SK-N-SH (cell line): Measurements from ENCODE around the gene STT3B. TPM values are rescaled to one million over a fixed set of nuclear protein-coding genes. Genes with fewer than 3 reads are reported as not detected.

ENCODE experiments used
- CTCF ChIA-PET: fragments of 300-600, 350-600 bp; formaldehyde crosslinking; extraction: SDS; loops from one replicate; lab custom pipeline; 2021; lab: Yijun Ruan, JAX
- POLR2A ChIA-PET: fragments of 350-600 bp; sonication (Branson Sonifier 250); formaldehyde crosslinking; extraction: SDS; loops from one replicate; lab custom pipeline; 2020; ENCODE audit warnings: antibody characterized with exemption, inconsistent platforms; lab: Yijun Ruan, JAX
- DNase-seq: peaks from one replicate; pipeline ENCODE4 v3.0.0; 2012
- H2AFZ ChIP-seq: fragments of 200-600 bp; sonication (generic); 2 replicates; pipeline ENCODE4 v1.8.1; 2016; ENCODE audit warnings: antibody characterized with exemption, mild to moderate bottlenecking, low read depth
- H3F3A ChIP-seq: fragments of 200-600 bp; sonication (generic); replicated peaks from 2 replicates; pipeline ENCODE3; 2016; ENCODE audit warnings: antibody characterized with exemption, mild to moderate bottlenecking; ENCODE audit not compliant: insufficient read depth
- H3K27ac ChIP-seq, 2 experiments: fragments of 200-500 bp in 1 of 2; fragments of 200-600 bp in 1 of 2; sonication (Bioruptor generic) in 1 of 2; sonication (generic), shearing (Covaris generic) in 1 of 2; 2 replicates each; pipeline versions ENCODE4 v1.5.1 to v1.6.1; 2014 to 2016; ENCODE audit warnings: low read depth in 2 of 2, inconsistent platforms in 1 of 2, low read length in 1 of 2, mild to moderate bottlenecking in 1 of 2, mixed read lengths in 1 of 2
- H3K27me3 ChIP-seq: fragments of 200-600 bp; sonication (generic), shearing (Covaris generic); 2 replicates; pipeline ENCODE4 v1.6.1; 2016; ENCODE audit warnings: mixed run types; ENCODE audit not compliant: insufficient read depth
- H3K36me3 ChIP-seq, 2 experiments: fragments of 200-500 bp in 1 of 2; fragments of 200-600 bp in 1 of 2; sonication (Bioruptor generic) in 1 of 2; sonication (generic) in 1 of 2; replicated peaks in 1 of 2; 2 replicates each; pipeline versions ENCODE3 to v1.5.1; 2014 to 2016; ENCODE audit warnings: low read length in 1 of 2, mild to moderate bottlenecking in 1 of 2; ENCODE audit not compliant: insufficient read depth in 2 of 2, control insufficient read depth in 1 of 2
- H3K4me1 ChIP-seq, 2 experiments: fragments of 200-500 bp in 1 of 2; fragments of 200-600 bp in 1 of 2; sonication (Bioruptor generic) in 1 of 2; sonication (generic), shearing (Covaris generic) in 1 of 2; 2 replicates each; pipeline versions ENCODE4 v1.5.1 to v1.6.1; 2014 to 2016; ENCODE audit warnings: low read depth in 1 of 2, low read length in 1 of 2, mixed run types in 1 of 2; ENCODE audit not compliant: insufficient read depth in 2 of 2, control insufficient read depth in 1 of 2
- H3K4me2 ChIP-seq: fragments of 200-600 bp; sonication (generic), shearing (Covaris generic); 2 replicates; pipeline ENCODE4 v1.6.1; 2017; ENCODE audit warnings: mixed run types
- H3K4me3 ChIP-seq, 2 experiments: fragments of 200-500 bp in 1 of 2; fragments of 200-600 bp in 1 of 2; sonication (Bioruptor generic) in 1 of 2; sonication (generic), shearing (Covaris generic) in 1 of 2; 2 replicates each; pipeline versions ENCODE4 v1.5.1 to v1.8.1; 2014 to 2016; ENCODE audit warnings: low read depth in 2 of 2, inconsistent platforms in 1 of 2, low read length in 1 of 2, mild to moderate bottlenecking in 1 of 2, mixed read lengths in 1 of 2, moderate library complexity in 1 of 2
- H3K79me2 ChIP-seq: fragments of 200-600 bp; sonication (generic); 2 replicates; pipeline ENCODE4 v1.8.1; 2017; ENCODE audit warnings: mild to moderate bottlenecking; ENCODE audit not compliant: insufficient read depth
- H3K9ac ChIP-seq: fragments of 200-600 bp; sonication (generic); 2 replicates; pipeline ENCODE4 v1.6.1; 2017; ENCODE audit warnings: mixed run types
- H3K9me2 ChIP-seq: fragments of 200-600 bp; sonication (generic); 2 replicates; pipeline ENCODE4 v1.6.1; 2017; ENCODE audit warnings: mixed run types
- H3K9me3 ChIP-seq: fragments of 200-600 bp; sonication (generic); 2 replicates; pipeline ENCODE4 v1.6.1; 2017; ENCODE audit warnings: mixed run types, mild to moderate bottlenecking, moderate library complexity
- H4K20me1 ChIP-seq: fragments of 200-600 bp; sonication (generic); 2 replicates; pipeline ENCODE4 v1.6.1; 2017; ENCODE audit warnings: mild to moderate bottlenecking, mixed run types; ENCODE audit not compliant: insufficient read depth
- CTCF ChIP-seq: fragments of 200-600 bp; sonication (generic); IDR thresholded peaks from 2 replicates; pipeline ENCODE4 v1.6.1; 2017; ENCODE audit warnings: antibody characterized with exemption, mild to moderate bottlenecking, moderate library complexity
- EZH2phosphoT487 ChIP-seq: fragments of 200-600 bp; sonication (generic); IDR thresholded peaks from 2 replicates; pipeline ENCODE4 v1.6.1; 2017; ENCODE audit warnings: low read depth, mixed run types, mild to moderate bottlenecking, antibody characterized with exemption, moderate library complexity, borderline replicate concordance
- FOSL2 ChIP-seq: IDR thresholded peaks from 2 replicates; pipeline ENCODE4 v1.4.0; 2012; ENCODE audit warnings: low read depth, mild to moderate bottlenecking, moderate library complexity, borderline replicate concordance
- FOXJ3 ChIP-seq: sonication (generic); formaldehyde crosslinking; IDR thresholded peaks from 2 replicates; pipeline ENCODE4 v1.5.1; 2020; ENCODE audit warnings: mild to moderate bottlenecking, missing genetic modification reagents
- FOXM1 ChIP-seq: IDR thresholded peaks from 2 replicates; pipeline ENCODE4 v1.4.0; 2012; ENCODE audit warnings: low read depth, mild to moderate bottlenecking
- IRF3 ChIP-seq: fragments of 150-350 bp; IDR thresholded peaks from 2 replicates; pipeline ENCODE4 v1.6.1; 2016; ENCODE audit warnings: mild to moderate bottlenecking, low read depth, low read length
- JUND ChIP-seq: IDR thresholded peaks from 2 replicates; pipeline ENCODE4 v1.4.0; 2012
- MEF2A ChIP-seq: IDR thresholded peaks from 2 replicates; pipeline ENCODE4 v1.4.0; 2012; ENCODE audit warnings: low read depth, borderline replicate concordance
- NFIC ChIP-seq: IDR thresholded peaks from 2 replicates; pipeline ENCODE4 v1.4.0; 2012; ENCODE audit warnings: borderline replicate concordance
- RAD21 ChIP-seq: IDR thresholded peaks from 2 replicates; pipeline ENCODE4 v1.6.1; 2012; ENCODE audit warnings: mild to moderate bottlenecking, low read length
- RFX5 ChIP-seq: IDR thresholded peaks from 2 replicates; pipeline ENCODE4 v1.6.1; 2012; ENCODE audit warnings: mild to moderate bottlenecking, improper control_type of control experiment, low read length
- TCF12 ChIP-seq: IDR thresholded peaks from 2 replicates; pipeline ENCODE4 v1.4.0; 2012
- TEAD4 ChIP-seq: IDR thresholded peaks from 2 replicates; pipeline ENCODE4 v1.4.0; 2012; ENCODE audit warnings: mild to moderate bottlenecking, borderline replicate concordance; ENCODE audit not compliant: insufficient read depth
- USF1 ChIP-seq: IDR thresholded peaks from 2 replicates; pipeline ENCODE4 v1.4.0; 2012; ENCODE audit warnings: low read depth, borderline replicate concordance
- USF2 ChIP-seq: fragments of 150-350 bp; IDR thresholded peaks from 2 replicates; pipeline ENCODE4 v1.6.1; 2017; ENCODE audit warnings: antibody characterized with exemption, low read length, low read depth, borderline replicate concordance
- WGBS: methylation state at CpG from one replicate; pipeline ENCODE4 v1.1.6; 2017; ENCODE audit warnings: low lambda C conversion rate; 5-methylcytosine and 5-hydroxymethylcytosine counted together
- polyA plus RNA-seq, 3 experiments: library from polyadenylated mRNA; depleted of rRNA; stranded (reverse); fragments of >200 nt; gene quantifications; 2 replicates each; pipeline ENCODE4 v1.2.3, GENCODE V29; 2012

STT3B gene
- polyA plus RNA-seq, 1 of the 3 experiments (the other 2 are of a cell fraction), result 27.9 TPM

GRCh38 chr3:31592764-31593163 lies 60.0 kb downstream of the STT3B start:
- Histone ChIP-seq H3K27ac (no peak overlapping the region), H3F3A (no peaks in the 10 kb centered on the region), H3K36me3 (peaks cover 13 to 54% of the 10 kb centered on the region in 2 experiments), H3K4me1 (no peaks in the 10 kb centered on the region), H3K4me2 (no peak overlapping the region), H2AFZ (no peak overlapping the region), H4K20me1 (no peaks in the 10 kb centered on the region), H3K9me3 (peaks cover 13% of the 10 kb centered on the region; the same call in 1 of the 2 replicates), H3K27me3 (no peaks in the 10 kb centered on the region), H3K79me2 (peaks cover 74% of the 10 kb centered on the region), H3K9ac (no peak overlapping the region), H3K9me2 (no peaks in the 10 kb centered on the region), H3K4me3 (no peak overlapping the region)
- POLR2A ChIA-PET, result no interaction called here
- DNase-seq, result no peak
- whole genome bisulfite sequencing, result 100% methylated on average over 2 of the region's 2 CpGs
- TF ChIP-seq FOXJ3, result no peak
- TF ChIP-seq FOXM1, result no peak
- no peak for TF ChIP-seq FOSL2
- TF ChIP-seq TCF12, result no peak
- no peak for TF ChIP-seq MEF2A
- TF ChIP-seq USF1, result no peak
- no peak for TF ChIP-seq EZH2phosphoT487
- no peak for TF ChIP-seq RFX5
- TF ChIP-seq CTCF, result no peak
- no peak for TF ChIP-seq JUND
- TF ChIP-seq USF2, result no peak
- no peak for TF ChIP-seq NFIC
- no peak for TF ChIP-seq TEAD4
- TF ChIP-seq RAD21, result no peak
- TF ChIP-seq IRF3, result no peak
- CTCF ChIA-PET, result interaction anchor here (0.9 to 1.1 kb wide), 2 partner anchors 18 to 176 kb away, joined by 3 to 4 read pairs; no protein-coding TSS in a partner anchor
